HG02884 (cell line): ENCODE results near the gene SFRP2.

Experiments
- ATAC-seq: cut with Tn5 transposase; IDR thresholded peaks from one replicate; pipeline ENCODE4 v1.9.1; 2021; ENCODE audit warnings: mild to moderate bottlenecking, moderate library complexity; ENCODE audit not compliant: unreplicated experiment

The SFRP2 gene

GRCh38 chr4:153777421-153777820, 11.5 kb downstream of the SFRP2 start:
- ATAC-seq, result no peak

GRCh38 chr4:153776601-153777000, 12.3 kb downstream of the SFRP2 start:
- ATAC-seq, result no peak

GRCh38 chr4:153773236-153773690, 15.6 kb downstream of the SFRP2 start:
- ATAC-seq, result no peak

- no peak for ATAC-seq
These were observed 17.8 kb downstream of the SFRP2 start for GRCh38 chr4:153771046-153771445.

GRCh38 chr4:153766758-153767157, 22.1 kb downstream of the SFRP2 start:
- ATAC-seq, result no peak

DNA sequence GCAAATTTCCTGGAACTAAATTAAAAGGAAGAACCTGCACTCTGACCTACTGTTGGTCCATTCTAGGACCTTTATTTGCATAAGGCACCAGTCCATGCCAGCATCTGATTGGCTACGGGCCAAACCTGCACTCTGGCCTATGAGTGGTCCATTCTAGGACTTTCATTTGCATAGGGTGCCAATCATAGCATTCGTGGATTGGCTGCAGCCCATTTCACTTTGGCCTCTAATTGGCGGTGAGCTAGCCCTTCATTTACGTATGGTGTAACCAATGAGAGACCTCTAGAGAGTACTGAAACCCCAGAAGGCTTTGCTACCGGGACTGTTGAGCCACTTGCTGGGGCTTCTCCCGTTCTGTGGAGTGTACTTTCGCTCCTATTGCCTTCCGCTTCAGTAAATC, 23.0 kb downstream of the SFRP2 start:
- no peak for ATAC-seq

DNA sequence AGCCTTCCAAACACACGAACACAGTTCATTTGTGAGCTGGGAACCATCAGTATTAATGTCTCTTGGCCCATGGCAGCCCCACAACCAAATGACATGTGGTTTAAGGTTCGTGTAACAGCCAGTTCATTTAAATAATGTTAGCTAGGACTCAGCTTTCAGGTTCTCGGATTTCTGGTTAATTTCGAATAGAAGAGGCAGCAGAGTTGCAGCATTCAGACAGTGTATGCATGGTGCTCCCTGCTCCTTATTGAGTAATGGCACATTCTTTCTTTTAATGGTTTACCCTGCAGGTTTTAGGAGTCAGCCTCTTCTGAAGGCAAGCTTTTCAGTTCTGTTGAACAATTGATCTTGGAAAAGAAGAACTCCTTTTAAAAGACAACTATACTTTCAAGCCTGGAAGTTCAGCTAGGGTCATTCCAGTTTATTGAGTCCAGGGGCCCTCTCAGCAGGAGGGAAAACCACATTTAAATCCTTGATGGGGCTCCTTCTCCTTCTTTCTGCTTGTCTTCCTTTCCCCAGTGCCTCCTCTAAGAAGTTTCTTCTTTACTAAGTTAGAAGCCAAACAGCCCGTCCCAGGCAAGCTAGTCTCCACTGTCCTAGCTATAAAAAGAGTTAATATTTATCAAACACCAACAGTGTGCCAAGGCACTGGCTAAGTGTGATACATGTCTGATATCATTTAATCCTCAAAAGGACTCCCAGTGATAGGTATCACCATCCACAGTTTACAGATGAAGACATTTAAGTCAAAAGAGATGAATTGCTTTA, 24.1 kb downstream of the SFRP2 start:
- ATAC-seq, result no peak

GRCh38 chr4:153763404-153763803, 25.5 kb downstream of the SFRP2 start:
- ATAC-seq, result no peak

- no peak for ATAC-seq
These were observed 29.2 kb downstream of the SFRP2 start, which contains the start of gene RNF175 for GRCh38 chr4:153759407-153760316. Gene RNF175, minus strand, starts transcription at chr4:153760024. Its CDS starts 162 bp downstream, at chr4:153759862.

DNA sequence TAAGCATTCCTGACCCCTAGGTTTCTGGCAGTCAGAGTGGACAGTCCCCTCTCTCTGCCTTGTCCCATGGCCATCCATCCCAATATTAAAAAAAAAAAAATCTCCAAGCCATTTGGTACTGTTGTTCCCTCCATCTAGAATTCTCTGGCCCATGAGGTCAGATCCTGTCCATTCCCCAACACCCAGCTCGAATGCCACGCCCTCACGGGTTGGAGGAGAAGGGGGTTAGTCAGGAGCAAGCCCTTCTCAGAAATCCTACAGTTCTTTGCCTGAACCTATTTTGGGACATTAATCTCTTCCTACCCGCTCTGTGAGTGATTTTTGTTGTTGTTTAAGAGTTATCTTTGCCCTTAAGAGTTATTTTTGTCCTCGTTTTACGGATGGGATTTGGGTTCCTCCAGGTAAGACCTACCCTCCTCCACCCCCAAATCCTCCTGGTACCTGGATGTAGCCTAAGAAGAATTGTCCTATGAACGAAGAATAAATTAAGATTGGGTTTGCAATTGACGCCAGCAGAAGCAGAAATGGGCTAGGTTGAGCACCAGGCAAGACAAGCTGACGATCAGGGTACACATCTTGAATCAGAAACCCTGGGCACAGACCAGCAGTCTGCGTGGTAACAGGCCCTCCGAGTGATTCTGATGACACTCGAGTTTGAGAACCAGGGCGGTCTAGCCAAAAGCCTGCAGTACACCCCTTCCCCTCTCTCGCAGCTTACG, 30.0 kb downstream of the SFRP2 start:
- no peak for ATAC-seq

- no peak for ATAC-seq
These were observed 30.7 kb downstream of the SFRP2 start for GRCh38 chr4:153758136-153758535.

DNA sequence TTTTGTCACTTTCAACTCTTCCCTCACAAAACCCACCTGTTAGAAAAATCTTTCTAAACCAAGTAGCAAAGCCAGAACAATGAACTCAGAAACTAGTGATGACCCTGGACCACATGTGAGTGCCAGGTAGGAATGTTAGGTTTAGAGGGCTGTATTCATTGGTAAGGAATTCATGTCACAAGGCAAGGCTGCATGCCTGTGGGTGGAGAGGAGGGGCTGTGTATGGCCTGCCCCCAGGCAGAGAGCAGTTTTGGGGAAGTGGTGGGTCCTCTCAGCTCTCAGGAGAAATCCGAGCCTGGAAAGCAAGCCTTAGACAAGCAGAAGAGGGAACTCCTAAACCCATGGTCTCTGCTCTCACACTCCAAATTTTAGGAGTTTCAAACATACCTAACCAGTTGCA, 31.5 kb downstream of the SFRP2 start:
- no peak for ATAC-seq

GRCh38 chr4:153755186-153755585, 33.7 kb downstream of the SFRP2 start:
- no peak for ATAC-seq

GRCh38 chr4:153750197-153750817, 38.6 kb downstream of the SFRP2 start:
- ATAC-seq, result peak; percentile 90

GRCh38 chr4:153748378-153748777, 40.5 kb downstream of the SFRP2 start:
- no peak for ATAC-seq

DNA sequence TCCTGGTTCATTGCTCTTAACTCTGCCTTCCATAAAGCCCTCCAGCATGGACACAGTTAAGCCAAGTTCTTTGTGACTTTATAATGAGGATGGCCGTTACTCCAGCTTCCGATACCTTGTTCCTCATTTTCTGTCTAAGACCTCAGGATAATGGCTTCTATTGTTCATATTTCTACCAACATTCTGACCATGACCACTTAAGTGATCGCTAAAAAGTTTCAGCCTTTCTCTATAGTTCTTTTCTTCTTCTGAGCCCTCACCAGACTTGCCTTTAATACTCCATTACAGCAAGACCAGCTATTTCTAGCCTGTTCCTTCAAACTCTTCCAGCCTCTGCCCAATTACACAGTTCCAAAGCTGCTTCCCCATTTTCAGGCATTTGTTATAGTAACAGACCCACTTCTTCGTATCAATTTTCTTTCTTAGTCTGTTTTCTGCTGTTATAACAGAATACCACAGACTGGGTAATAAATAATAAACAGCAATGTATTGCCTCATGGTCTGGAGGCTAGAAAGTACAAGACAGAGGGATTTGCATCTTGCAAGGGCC, 41.4 kb downstream of the SFRP2 start:
- no peak for ATAC-seq

- ATAC-seq, result no peak
These were observed 43.2 kb downstream of the SFRP2 start for GRCh38 chr4:153745651-153746050.

- ATAC-seq, result no peak
These were observed 47.3 kb downstream of the SFRP2 start for GRCh38 chr4:153741541-153741940.

DNA sequence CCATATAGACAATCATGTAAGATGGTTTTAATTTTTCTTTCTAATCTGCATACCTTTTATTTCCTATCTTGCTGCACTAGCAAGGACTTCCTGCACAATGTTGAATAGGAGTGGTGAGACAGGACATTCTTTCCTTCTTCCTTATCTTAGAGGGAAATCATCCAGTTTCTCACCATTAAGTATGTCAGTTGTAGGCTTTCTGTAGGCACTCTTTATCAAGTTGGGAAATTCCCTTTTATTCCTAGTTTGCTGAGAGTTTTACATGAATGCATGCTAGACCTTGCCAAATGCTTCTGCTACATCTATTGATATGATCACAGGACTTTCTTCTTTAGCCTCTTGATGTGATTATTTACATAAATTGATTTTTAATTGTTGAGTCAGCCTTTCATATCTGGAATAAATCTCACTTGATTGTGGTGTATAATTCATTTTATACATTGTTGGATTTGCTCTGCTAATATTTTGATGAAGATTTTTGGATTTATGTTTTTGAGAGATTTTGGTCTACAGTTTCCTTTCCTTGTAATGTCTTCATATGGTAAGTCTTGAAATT, 52.9 kb downstream of the SFRP2 start:
- ATAC-seq, result no peak
